ENCODE data around the gene SNX5. TPM values are rescaled to one million over a fixed set of nuclear protein-coding genes. Genes with fewer than 3 reads are reported as not detected.

SNX5 gene
- total RNA-seq, 1 experiment from 2014 or later: 90.8 TPM

- ATAC-seq: no peak
- Histone ChIP-seq H3K4me1 (ENCODE audit: control insufficient read depth, insufficient read depth, low read length) (peaks cover 17% of the 10 kb centered on the region), H3K27me3 (ENCODE audit: control insufficient read depth, insufficient read depth, low read length) (no peaks in the 10 kb centered on the region), H3K27ac (ENCODE audit: low read length) (no peak overlapping the region), H3K36me3 (ENCODE audit: control insufficient read depth, insufficient read depth, low read length) (peaks cover 75% of the 10 kb centered on the region), H3K9me3 (ENCODE audit: control insufficient read depth, insufficient read depth, low read depth, low read length) (no peaks in the 10 kb centered on the region), H3K4me3 (ENCODE audit: low read depth in 2 of 2, low read length in 2 of 2) (no peak overlapping the region)
- BruUV-seq (replicated peaks): TSS peak; percentile 10
- intact Hi-C loops (cut with micrococcal nuclease; ENCODE audit: unreplicated experiment): no loop called here
- no peak for TF ChIP-seq CTCF (IDR thresholded peaks at IDR 0.05)
- TF ChIP-seq SIN3A (IDR thresholded peaks at IDR 0.05; ENCODE audit: borderline replicate concordance, insufficient read depth, low read depth, low read length): no peak
- ChIA-PET CTCF (no interaction called here), POLR2A (no interaction called here)
- no peak for DNase-seq (ENCODE audit: low read depth, low spot score)
- in situ Hi-C loops (cut with HindIII; ENCODE audit: low pct_unique_long_range_greater_than_20kb, low sequenced_read_pairs): no loop called here
These were observed 23.6 kb downstream of the SNX5 start for GRCh38 chr20:17944854-17945474.

- H3K27ac ChIP-seq (ENCODE audit: low read length): no peak overlapping the region
- H3K9me3 ChIP-seq (ENCODE audit: control insufficient read depth, insufficient read depth, low read depth, low read length): no peaks in the 10 kb centered on the region
- ChIA-PET POLR2A (no interaction called here), CTCF (no interaction called here)
- no TSS peak for BruUV-seq (replicated peaks)
- no peak for ATAC-seq
- peaks cover 28% of the 10 kb centered on the region for H3K4me1 ChIP-seq (ENCODE audit: control insufficient read depth, insufficient read depth, low read length)
- DNase-seq (ENCODE audit: low read depth, low spot score): no peak
- intact Hi-C loops (cut with micrococcal nuclease; ENCODE audit: unreplicated experiment): no loop called here
- no peak overlapping the region for H3K4me3 ChIP-seq (ENCODE audit: low read depth in 2 of 2, low read length in 2 of 2)
- in situ Hi-C loops (cut with HindIII; ENCODE audit: low pct_unique_long_range_greater_than_20kb, low sequenced_read_pairs): no loop called here
- peaks cover 58% of the 10 kb centered on the region for H3K36me3 ChIP-seq (ENCODE audit: control insufficient read depth, insufficient read depth, low read length)
- TF ChIP-seq TCF7L2 (IDR thresholded peaks at IDR 0.05; ENCODE audit: low read depth, low read length): no peak
- no peak for TF ChIP-seq REST (IDR thresholded peaks at IDR 0.05; ENCODE audit: insufficient read depth in 1 of 2, low read depth in 2 of 2, low read length in 1 of 2)
- TF ChIP-seq POLR2AphosphoS5 (IDR thresholded peaks at IDR 0.05; ENCODE audit: low read depth, low read length): no peak
- no peak for TF ChIP-seq CTCF (IDR thresholded peaks at IDR 0.05)
- TF ChIP-seq SIN3A (IDR thresholded peaks at IDR 0.05; ENCODE audit: borderline replicate concordance, insufficient read depth, low read depth, low read length): no peak
- no peaks in the 10 kb centered on the region for H3K27me3 ChIP-seq (ENCODE audit: control insufficient read depth, insufficient read depth, low read length)
These were observed 25.3 kb downstream of the SNX5 start for GRCh38 chr20:17943343-17943742.
